Keratinocyte (primary cell): ENCODE results near the gene EFHB. TPM values are rescaled to one million over a fixed set of nuclear protein-coding genes. Genes with fewer than 3 reads are reported as not detected.
A peak's percentile ranks its signal among the peaks of the same experiment; 100 is the strongest.
"Not testable (repeated sequence)": the region's sequence is repeated elsewhere in the genome, so short reads cannot be mapped to it uniquely, and the experiment has no call there.

Source experiments
- DNase-seq: peaks from one replicate; pipeline ENCODE4 v3.0.0-alpha.2; 2011; ENCODE audit warnings: low read depth, missing footprints, low spot score
- FAIRE-seq: peaks from 2 replicates; lab custom pipeline; 2011; peaks lifted over from hg19 to GRCh38; lab: Jason Lieb, UNC
- H2AFZ ChIP-seq: 2 replicates; pipeline ENCODE4 v1.6.0; 2012; ENCODE audit warnings: low read length, control low read depth, inconsistent platforms; ENCODE audit not compliant: control insufficient read depth
- H3K27ac ChIP-seq: 2 replicates; pipeline ENCODE4 v1.5.1; 2011; ENCODE audit warnings: low read length; ENCODE audit not compliant: control insufficient read depth, insufficient read depth
- H3K27me3 ChIP-seq: 3 replicates; pipeline ENCODE4 v1.6.0; 2011; ENCODE audit warnings: low read length; ENCODE audit not compliant: control insufficient read depth, insufficient read depth; ENCODE audit errors: extremely low read depth
- H3K36me3 ChIP-seq, 2 experiments: 2 replicates in 1 of 2; 3 replicates in 1 of 2; pipeline ENCODE4 v1.5.1; 2011; ENCODE audit warnings: low read length in 2 of 2, mild to moderate bottlenecking in 1 of 2; ENCODE audit not compliant: control insufficient read depth in 2 of 2, insufficient read depth in 2 of 2; ENCODE audit errors: extremely low read depth in 1 of 2
- H3K4me1 ChIP-seq: 3 replicates; pipeline ENCODE4 v1.5.1; 2011; ENCODE audit warnings: low read length; ENCODE audit not compliant: control insufficient read depth, insufficient read depth; ENCODE audit errors: extremely low read depth
- H3K4me2 ChIP-seq: 3 replicates; pipeline ENCODE4 v1.6.0; 2011; ENCODE audit warnings: low read depth, low read length; ENCODE audit not compliant: control insufficient read depth, insufficient read depth; ENCODE audit errors: extremely low read depth
- H3K4me3 ChIP-seq, 3 experiments: fragments of 200-600 bp in 1 of 3; sonication (generic) in 1 of 3; 2 replicates in 2 of 3; 3 replicates in 1 of 3; pipeline ENCODE4 v1.5.1; 2011 to 2016; ENCODE audit warnings: low read length in 3 of 3, mild to moderate bottlenecking in 3 of 3, control low read depth in 2 of 3, inconsistent platforms in 1 of 3, low read depth in 1 of 3, mixed read lengths in 1 of 3, mixed run types in 1 of 3, moderate library complexity in 1 of 3; ENCODE audit not compliant: control insufficient read depth in 2 of 3, insufficient read depth in 2 of 3; ENCODE audit errors: extremely low read depth in 1 of 3
- H3K79me2 ChIP-seq: 2 replicates; pipeline ENCODE4 v1.6.0; 2012; ENCODE audit warnings: low read length; ENCODE audit not compliant: control insufficient read depth, insufficient read depth
- H3K9ac ChIP-seq: 3 replicates; pipeline ENCODE4 v1.6.0; 2011; ENCODE audit warnings: low read length; ENCODE audit not compliant: control insufficient read depth, insufficient read depth; ENCODE audit errors: extremely low read depth
- H3K9me1 ChIP-seq: 3 replicates; pipeline ENCODE4 v1.6.0; 2011; ENCODE audit warnings: low read length; ENCODE audit not compliant: control insufficient read depth, insufficient read depth; ENCODE audit errors: extremely low read depth
- H3K9me3 ChIP-seq: 2 replicates; pipeline ENCODE4 v1.5.1; 2012; ENCODE audit warnings: low read depth, low read length; ENCODE audit not compliant: control insufficient read depth
- H4K20me1 ChIP-seq: 3 replicates; pipeline ENCODE4 v1.6.0; 2011; ENCODE audit warnings: low read length; ENCODE audit not compliant: control insufficient read depth, insufficient read depth; ENCODE audit errors: extremely low read depth
- EZH2 ChIP-seq: IDR thresholded peaks from one replicate; pipeline ENCODE4 v1.6.1; 2012; ENCODE audit warnings: inconsistent platforms, mild to moderate bottlenecking, low read length, moderate library complexity
- dilution Hi-C: fragments of 300-500 bp; cut with MboI; formaldehyde crosslinking; loops from one replicate; pipeline ENCODE4 v1.7.0; 2020; ENCODE audit warnings: low sequenced_read_pairs; ENCODE audit not compliant: extremely low pct_ligation_motif_present
- polyA plus RNA-seq, 5 experiments: library from polyadenylated mRNA; depleted of rRNA in 3 of 5; stranded (reverse) in 3 of 5; stranded (forward) in 1 of 5; unstranded in 1 of 5; fragments of >200 nt; gene quantifications; 1 replicate in 1 of 5; 2 replicates in 3 of 5; 3 replicates in 1 of 5; pipeline versions ENCODE4 v1.2.1 to v1.2.3, GENCODE V29; 2011 to 2012; ENCODE audit warnings: missing spikeins in 2 of 5, low read depth in 1 of 5, low replicate concordance in 1 of 5
- TF ChIP-seq, protein P1 (sequence below), 3 experiments: IDR thresholded peaks in 1 of 3; conservative IDR thresholded peaks in 1 of 3; optimal IDR thresholded peaks in 1 of 3; 2 replicates in 2 of 3; 3 replicates in 1 of 3; pipeline versions ENCODE3 to v1.5.1; 2011; ENCODE audit warnings: low read length in 3 of 3, mild to moderate bottlenecking in 3 of 3, moderate library complexity in 2 of 3, control low read depth in 1 of 3, inconsistent platforms in 1 of 3; ENCODE audit not compliant: insufficient read depth in 2 of 3; ENCODE audit errors: extremely low read depth in 1 of 3

EFHB gene
- polyA plus RNA-seq, 1 donor (not counting 4 experiments of a cell fraction or from before 2014, with no cell fraction given) = 0.26 TPM

DNA sequence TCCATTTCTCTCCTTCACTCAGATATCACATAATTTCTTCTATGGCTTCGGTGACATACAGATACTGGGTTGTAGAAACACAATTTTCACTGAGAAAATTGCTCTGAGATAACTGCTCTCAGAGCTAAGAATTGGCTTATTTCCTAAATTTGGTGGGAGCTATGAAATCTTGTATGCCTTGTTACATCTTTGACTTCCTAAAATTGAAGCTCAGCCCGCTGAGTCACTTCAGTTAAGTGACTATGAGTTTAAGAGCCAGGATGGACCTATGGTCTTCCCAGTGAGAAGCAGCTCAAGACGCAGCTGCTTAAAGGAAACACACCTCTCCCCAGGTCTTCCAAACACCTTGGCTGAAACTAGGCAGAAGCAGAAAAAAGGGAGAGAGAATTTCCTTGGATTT, 56.4 kb downstream of the EFHB start:
- Histone ChIP-seq H2AFZ (no peak overlapping the region), H3K36me3 (no peaks in the 10 kb centered on the region), H4K20me1 (no peaks in the 10 kb centered on the region), H3K27me3 (no peaks in the 10 kb centered on the region), H3K9me3 (no peaks in the 10 kb centered on the region), H3K79me2 (no peaks in the 10 kb centered on the region), H3K9ac (no peak overlapping the region), H3K4me3 (no peak overlapping the region), H3K9me1 (no peaks in the 10 kb centered on the region), H3K27ac (no peak overlapping the region), H3K4me1 (no peaks in the 10 kb centered on the region), H3K4me2 (no peak overlapping the region)
- DNase-seq = no peak
- TF ChIP-seq, protein P1, sequence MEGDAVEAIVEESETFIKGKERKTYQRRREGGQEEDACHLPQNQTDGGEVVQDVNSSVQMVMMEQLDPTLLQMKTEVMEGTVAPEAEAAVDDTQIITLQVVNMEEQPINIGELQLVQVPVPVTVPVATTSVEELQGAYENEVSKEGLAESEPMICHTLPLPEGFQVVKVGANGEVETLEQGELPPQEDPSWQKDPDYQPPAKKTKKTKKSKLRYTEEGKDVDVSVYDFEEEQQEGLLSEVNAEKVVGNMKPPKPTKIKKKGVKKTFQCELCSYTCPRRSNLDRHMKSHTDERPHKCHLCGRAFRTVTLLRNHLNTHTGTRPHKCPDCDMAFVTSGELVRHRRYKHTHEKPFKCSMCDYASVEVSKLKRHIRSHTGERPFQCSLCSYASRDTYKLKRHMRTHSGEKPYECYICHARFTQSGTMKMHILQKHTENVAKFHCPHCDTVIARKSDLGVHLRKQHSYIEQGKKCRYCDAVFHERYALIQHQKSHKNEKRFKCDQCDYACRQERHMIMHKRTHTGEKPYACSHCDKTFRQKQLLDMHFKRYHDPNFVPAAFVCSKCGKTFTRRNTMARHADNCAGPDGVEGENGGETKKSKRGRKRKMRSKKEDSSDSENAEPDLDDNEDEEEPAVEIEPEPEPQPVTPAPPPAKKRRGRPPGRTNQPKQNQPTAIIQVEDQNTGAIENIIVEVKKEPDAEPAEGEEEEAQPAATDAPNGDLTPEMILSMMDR (optimal IDR thresholded peaks at IDR 0.05 in 1 of 3, IDR thresholded peaks at IDR 0.05 in 1 of 3, conservative IDR thresholded peaks at IDR 0.05 in 1 of 3; ENCODE audit: extremely low read depth in 1 of 3, insufficient read depth in 2 of 3, low read length in 3 of 3) = no peak
- TF ChIP-seq EZH2 = no peak
- dilution Hi-C loops = no loop called here
- FAIRE-seq = no peak

DNA sequence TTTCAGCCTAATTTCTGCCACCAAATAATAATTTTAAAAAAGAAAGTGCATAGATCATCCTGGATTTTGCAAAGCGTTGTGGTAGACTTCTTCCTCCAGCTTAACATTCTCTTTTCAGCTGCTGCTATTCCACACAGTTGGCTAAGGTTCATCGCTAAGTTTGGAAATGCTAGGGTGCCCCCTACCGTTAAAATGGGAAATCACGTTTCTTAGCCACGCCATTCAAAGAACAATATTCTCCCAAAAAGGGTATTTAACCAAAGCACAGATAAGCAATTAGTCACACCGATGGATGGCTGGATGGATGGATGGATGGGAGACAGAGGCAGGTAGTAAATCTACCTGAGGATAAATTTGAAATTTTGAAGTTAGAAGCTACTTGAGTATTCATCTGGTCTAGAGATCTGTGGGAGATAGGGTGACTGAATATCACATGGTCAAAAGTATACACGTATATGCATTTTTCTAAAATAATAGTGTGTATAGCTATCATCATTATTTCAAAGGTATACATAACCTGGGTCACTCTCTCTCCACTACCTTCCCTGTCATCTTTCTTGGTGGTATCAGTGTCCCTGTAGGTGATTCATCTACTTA, 67.2 kb downstream of the EFHB start:
- Histone ChIP-seq H3K27ac (no peak overlapping the region), H3K4me1 (no peaks in the 10 kb centered on the region), H3K9ac (no peak overlapping the region), H3K36me3 (no peaks in the 10 kb centered on the region), H3K27me3 (no peaks in the 10 kb centered on the region), H3K9me3 (no peaks in the 10 kb centered on the region), H3K9me1 (no peaks in the 10 kb centered on the region), H2AFZ (no peak overlapping the region), H3K4me2 (no peak overlapping the region), H4K20me1 (no peaks in the 10 kb centered on the region), H3K4me3 (no peak overlapping the region), H3K79me2 (no peaks in the 10 kb centered on the region)
- no peak for TF ChIP-seq EZH2
- TF ChIP-seq, protein P1 (optimal IDR thresholded peaks at IDR 0.05 in 1 of 3, IDR thresholded peaks at IDR 0.05 in 1 of 3, conservative IDR thresholded peaks at IDR 0.05 in 1 of 3; ENCODE audit: extremely low read depth in 1 of 3, insufficient read depth in 2 of 3, low read length in 3 of 3) = peak; percentile 67 to 74 (median 74)
- DNase-seq = no peak
- dilution Hi-C loops = no loop called here
- peak; percentile 73 for FAIRE-seq

DNA sequence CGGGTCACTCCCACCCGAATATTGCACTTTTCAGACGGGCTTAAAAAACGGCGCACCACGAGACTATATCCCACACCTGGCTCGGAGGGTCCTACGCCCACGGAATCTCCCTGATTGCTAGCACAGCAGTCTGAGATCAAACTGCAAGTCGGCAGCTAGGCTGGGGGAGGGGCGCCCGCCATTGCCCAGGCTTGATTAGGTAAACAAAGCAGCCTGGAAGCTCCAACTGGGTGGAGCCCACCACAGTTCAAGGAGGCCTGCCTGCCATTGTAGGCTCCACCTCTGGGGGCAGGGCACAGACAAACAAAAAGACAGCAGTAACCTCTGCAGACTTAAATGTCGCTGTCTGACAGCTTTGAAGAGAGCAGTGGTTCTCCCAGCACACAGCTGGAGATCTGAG, 78.7 kb downstream of the EFHB start:
- H2AFZ ChIP-seq, FAIRE-seq, H3K9me3 ChIP-seq, DNase-seq, H3K79me2 ChIP-seq, H4K20me1 ChIP-seq, H3K4me2 ChIP-seq, dilution Hi-C loops, H3K27ac ChIP-seq, H3K9me1 ChIP-seq, H3K4me1 ChIP-seq, H3K36me3 ChIP-seq, H3K27me3 ChIP-seq, H3K9ac ChIP-seq, H3K4me3 ChIP-seq: not testable (repeated sequence)

DNA sequence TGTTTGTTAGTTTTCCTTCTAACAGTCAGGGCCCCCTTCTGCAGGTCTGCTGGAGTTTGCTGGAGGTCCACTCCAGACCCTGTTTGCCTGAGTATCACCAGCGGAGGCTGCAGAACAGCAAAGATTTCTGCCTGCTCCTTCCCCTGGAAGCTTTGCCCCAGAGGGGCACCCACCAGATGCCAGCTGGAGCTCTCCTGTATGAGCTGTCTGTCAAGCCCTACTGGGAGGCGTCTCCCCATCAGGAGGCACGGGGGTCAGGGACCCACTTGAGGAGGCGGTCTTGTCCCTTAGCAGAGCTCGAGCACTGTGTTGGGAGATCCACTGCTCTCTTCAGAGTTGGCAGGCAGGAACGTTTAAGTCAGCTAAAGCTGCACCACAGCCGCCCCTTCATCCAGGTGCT, 87.4 kb downstream of the EFHB start:
- FAIRE-seq, H3K9me1 ChIP-seq, H3K36me3 ChIP-seq, DNase-seq, H3K4me2 ChIP-seq, H3K27ac ChIP-seq, H3K27me3 ChIP-seq, H3K4me3 ChIP-seq, H3K9ac ChIP-seq, H2AFZ ChIP-seq, H3K4me1 ChIP-seq, H4K20me1 ChIP-seq, H3K79me2 ChIP-seq, H3K9me3 ChIP-seq, dilution Hi-C loops: not testable (repeated sequence)
